Neutrophil (primary cell): ENCODE results near the gene ELSPBP1.

Experiments
- H3K27ac ChIP-seq: fragments of 200-600 bp; sonication (generic); 2 replicates; pipeline ENCODE4 v1.5.1; 2016; ENCODE audit warnings: mild to moderate bottlenecking, moderate library complexity
- H3K27me3 ChIP-seq: fragments of 200-600 bp; sonication (generic); 2 replicates; pipeline ENCODE4 v1.6.0; 2016; ENCODE audit warnings: mild to moderate bottlenecking
- H3K36me3 ChIP-seq: fragments of 200-600 bp; sonication (generic); 2 replicates; pipeline ENCODE4 v1.5.1; 2017
- H3K4me1 ChIP-seq, 2 experiments: fragments of 200-600 bp in 1 of 2; sonication (generic) in 1 of 2; 1 replicate in 1 of 2; 2 replicates in 1 of 2; pipeline versions ENCODE4 v1.5.1 to v1.6.1; 2013 to 2016; ENCODE audit warnings: low read depth in 1 of 2, low read length in 1 of 2, mild to moderate bottlenecking in 1 of 2, moderate library complexity in 1 of 2; ENCODE audit not compliant: control insufficient read depth in 1 of 2, insufficient read depth in 1 of 2
- H3K4me3 ChIP-seq, 2 experiments: fragments of 200-600 bp in 1 of 2; sonication (generic) in 1 of 2; 1 replicate in 1 of 2; 2 replicates in 1 of 2; pipeline ENCODE4 v1.5.1; 2013 to 2016; ENCODE audit warnings: low read depth in 1 of 2, low read length in 1 of 2, mild to moderate bottlenecking in 1 of 2, moderate library complexity in 1 of 2
- H3K9me3 ChIP-seq: fragments of 200-600 bp; sonication (generic); 2 replicates; pipeline ENCODE4 v1.5.1; 2016
- CTCF ChIP-seq: fragments of 200-600 bp; sonication (generic); IDR thresholded peaks from 2 replicates; pipeline ENCODE4 v1.5.1; 2016; ENCODE audit warnings: antibody characterized with exemption

Gene ELSPBP1

GRCh38 chr19:48010932-48011758, 16.7 kb downstream of the ELSPBP1 start:
- Histone ChIP-seq H3K9me3 (no peaks in the 10 kb centered on the region), H3K4me3 (no peak overlapping the region), H3K36me3 (no peaks in the 10 kb centered on the region), H3K27me3 (no peaks in the 10 kb centered on the region), H3K27ac (no peak overlapping the region), H3K4me1 (no peaks in the 10 kb centered on the region)
- TF ChIP-seq CTCF, result no peak

GRCh38 chr19:48020686-48021085, 26.3 kb downstream of the ELSPBP1 start:
- peaks cover 8% of the 10 kb centered on the region for H3K27me3 ChIP-seq
- no peak for TF ChIP-seq CTCF
- no peak overlapping the region for H3K27ac ChIP-seq
- H3K36me3 ChIP-seq, result no peaks in the 10 kb centered on the region
- no peaks in the 10 kb centered on the region for H3K9me3 ChIP-seq
- no peak overlapping the region for H3K4me3 ChIP-seq
- H3K4me1 ChIP-seq, result no peaks in the 10 kb centered on the region

GRCh38 chr19:48023011-48023410, 28.6 kb downstream of the ELSPBP1 start:
- Histone ChIP-seq H3K4me3 (no peak overlapping the region), H3K27ac (no peak overlapping the region), H3K4me1 (no peaks in the 10 kb centered on the region), H3K27me3 (peaks cover 3% of the 10 kb centered on the region), H3K9me3 (no peaks in the 10 kb centered on the region), H3K36me3 (no peaks in the 10 kb centered on the region)
- TF ChIP-seq CTCF, result no peak

- Histone ChIP-seq H3K9me3 (no peaks in the 10 kb centered on the region), H3K4me3 (no peak overlapping the region), H3K4me1 (no peaks in the 10 kb centered on the region), H3K27me3 (peaks cover 3% of the 10 kb centered on the region), H3K36me3 (no peaks in the 10 kb centered on the region), H3K27ac (no peak overlapping the region)
- TF ChIP-seq CTCF, result no peak
These were observed 29.1 kb downstream of the ELSPBP1 start for GRCh38 chr19:48023518-48023917.

GRCh38 chr19:48025480-48025879, 31.0 kb downstream of the ELSPBP1 start:
- no peaks in the 10 kb centered on the region for H3K4me1 ChIP-seq
- no peaks in the 10 kb centered on the region for H3K36me3 ChIP-seq
- H3K27me3 ChIP-seq, result peaks cover 2% of the 10 kb centered on the region
- H3K4me3 ChIP-seq, result no peak overlapping the region
- no peak overlapping the region for H3K27ac ChIP-seq
- H3K9me3 ChIP-seq, result no peaks in the 10 kb centered on the region
- TF ChIP-seq CTCF, result no peak
